Measurements from ENCODE around the gene ARL10.
A peak's percentile ranks its signal among the peaks of the same experiment; 100 is the strongest.

ARL10 gene, protein sequence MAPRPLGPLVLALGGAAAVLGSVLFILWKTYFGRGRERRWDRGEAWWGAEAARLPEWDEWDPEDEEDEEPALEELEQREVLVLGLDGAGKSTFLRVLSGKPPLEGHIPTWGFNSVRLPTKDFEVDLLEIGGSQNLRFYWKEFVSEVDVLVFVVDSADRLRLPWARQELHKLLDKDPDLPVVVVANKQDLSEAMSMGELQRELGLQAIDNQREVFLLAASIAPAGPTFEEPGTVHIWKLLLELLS

DNA sequence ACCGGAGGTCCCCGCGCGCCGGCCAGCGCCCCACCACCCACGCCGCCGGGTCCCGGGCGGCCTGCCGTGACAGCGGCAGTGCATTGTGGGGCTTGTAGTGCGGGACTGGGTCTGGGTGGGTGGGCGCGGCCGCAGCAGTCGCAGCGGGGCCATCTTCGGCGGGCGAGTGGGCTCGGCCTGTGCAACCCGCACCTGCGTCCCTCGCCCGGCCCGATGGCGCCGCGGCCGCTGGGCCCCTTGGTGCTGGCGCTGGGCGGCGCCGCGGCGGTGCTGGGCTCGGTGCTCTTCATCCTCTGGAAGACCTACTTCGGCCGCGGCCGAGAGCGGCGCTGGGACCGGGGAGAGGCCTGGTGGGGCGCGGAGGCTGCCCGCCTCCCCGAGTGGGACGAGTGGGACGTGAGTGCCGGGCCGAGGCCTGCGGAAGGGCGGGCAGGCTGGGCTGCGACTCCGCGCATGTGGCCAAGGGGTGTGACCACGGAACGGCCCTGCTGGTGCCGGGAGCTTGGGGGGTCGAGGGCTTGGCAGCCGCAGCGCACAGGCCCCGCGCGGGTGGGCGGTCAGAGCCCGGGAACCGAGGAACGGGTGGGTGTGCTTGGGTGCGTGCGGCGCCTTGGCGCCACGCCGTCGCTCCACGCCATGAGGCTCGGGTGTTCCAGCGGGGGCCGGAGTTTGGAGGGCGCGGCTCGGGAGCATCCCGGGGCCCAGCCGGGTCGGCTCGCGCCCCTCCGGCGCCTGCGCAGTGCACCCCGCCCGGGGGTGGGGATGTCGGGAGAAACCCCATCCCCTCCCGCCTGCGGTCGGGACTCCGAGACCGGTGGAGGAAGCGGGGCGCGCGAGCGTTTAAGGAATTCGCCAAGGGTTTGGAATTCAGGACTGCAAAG is at the start of gene ARL10:
TSS of gene ARL10 (plus strand) at position 137 of the 881 bp plus-strand sequence. CDS start at position 214, 77 bp downstream.
- peak; percentile 69 to 78 for DNase-seq

- no peak for DNase-seq
Measured at GRCh38 chr5:176317534-176318374, 47.5 kb upstream of the ARL10 start.

GRCh38 chr5:176319827-176320554 is 45.3 kb upstream of the ARL10 start:
- DNase-seq = no peak

DNA sequence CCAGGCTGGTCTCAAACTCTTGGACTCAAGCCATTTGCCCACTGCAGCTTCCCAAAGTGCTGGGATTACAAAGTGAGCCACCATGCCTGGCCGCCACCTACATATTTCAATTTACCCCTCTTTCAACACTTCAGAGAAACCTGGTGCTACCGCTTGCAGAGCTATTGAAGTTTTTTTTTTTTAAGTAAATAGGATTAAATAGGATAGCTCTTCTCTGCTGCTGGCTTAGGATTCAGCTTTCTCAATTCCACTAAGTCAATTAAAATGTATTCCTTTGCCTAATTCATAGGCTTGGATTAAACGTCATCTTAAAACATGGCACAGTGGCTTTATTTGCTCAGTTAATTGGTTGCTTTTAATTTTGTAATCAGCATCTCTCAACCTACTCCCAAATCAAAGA is 44.7 kb upstream of the ARL10 start:
- no peak for DNase-seq

- no peak for DNase-seq
Measured at GRCh38 chr5:176334031-176334770, 31.1 kb upstream of the ARL10 start.

GRCh38 chr5:176337913-176338312 is 27.4 kb upstream of the ARL10 start:
- no peak for DNase-seq

- DNase-seq = no peak
Measured at GRCh38 chr5:176339304-176339703, 26.0 kb upstream of the ARL10 start.

- no peak for DNase-seq
Measured at GRCh38 chr5:176341325-176342157, 23.7 kb upstream of the ARL10 start.

GRCh38 chr5:176342158-176342483 is 23.2 kb upstream of the ARL10 start:
- no peak for DNase-seq

- DNase-seq = no peak
Measured at GRCh38 chr5:176342766-176343458, 22.4 kb upstream of the ARL10 start.

DNA sequence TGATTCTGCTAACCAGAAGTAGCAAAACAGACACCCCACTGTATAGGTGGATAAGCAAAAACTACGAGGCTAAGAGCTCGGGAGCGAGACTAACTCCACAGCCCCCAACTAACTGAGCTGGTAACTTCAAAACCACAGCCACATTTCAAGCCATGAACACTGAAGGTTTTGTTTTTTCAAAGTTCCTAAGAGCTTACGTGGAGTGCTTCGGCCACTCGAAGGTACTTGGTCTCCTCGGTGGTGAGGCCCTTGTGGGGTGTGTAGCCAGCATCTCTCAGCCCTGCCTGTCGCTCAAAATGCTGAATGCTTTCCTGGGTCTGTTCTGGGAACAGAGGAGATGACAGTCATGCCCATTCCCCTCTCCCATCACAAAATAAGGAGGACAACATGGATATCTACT is 14.9 kb upstream of the ARL10 start:
- no peak for DNase-seq

DNA sequence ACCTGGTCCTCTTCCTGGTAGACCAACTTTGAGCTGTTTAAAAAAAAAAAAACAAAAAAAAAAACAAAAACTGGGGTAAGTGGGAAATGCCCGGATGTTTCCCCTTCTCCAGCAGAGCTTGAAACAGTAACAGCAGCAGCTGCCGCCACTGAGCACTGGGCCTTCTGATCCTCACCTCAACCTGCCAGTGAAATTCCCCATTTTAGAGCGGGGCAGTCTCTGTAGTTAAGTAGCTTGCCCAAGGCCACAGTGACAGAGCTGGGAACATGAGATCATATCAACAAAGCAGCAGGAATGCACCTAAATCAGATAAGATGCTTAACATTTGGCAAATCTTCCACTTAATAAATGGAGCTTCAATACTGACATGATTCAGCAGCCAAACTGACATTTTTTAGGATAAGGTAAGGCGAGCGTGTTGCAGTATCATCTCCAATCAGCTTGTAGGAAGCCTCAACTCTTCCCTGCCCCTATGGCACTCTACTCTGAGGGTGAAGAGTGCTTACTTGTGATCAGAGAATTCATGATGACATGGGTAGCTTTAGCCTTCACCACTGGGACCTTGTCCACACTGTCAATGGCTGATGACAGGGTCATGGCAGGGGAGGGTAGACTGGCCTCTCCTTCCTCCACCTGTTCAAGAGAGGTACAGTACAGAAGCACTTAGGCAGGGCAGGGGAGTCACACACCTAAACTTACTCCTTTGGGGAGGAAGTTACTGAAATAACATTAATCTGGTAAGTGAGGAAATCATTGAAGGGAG is 13.0 kb upstream of the ARL10 start:
- no peak for DNase-seq

DNA sequence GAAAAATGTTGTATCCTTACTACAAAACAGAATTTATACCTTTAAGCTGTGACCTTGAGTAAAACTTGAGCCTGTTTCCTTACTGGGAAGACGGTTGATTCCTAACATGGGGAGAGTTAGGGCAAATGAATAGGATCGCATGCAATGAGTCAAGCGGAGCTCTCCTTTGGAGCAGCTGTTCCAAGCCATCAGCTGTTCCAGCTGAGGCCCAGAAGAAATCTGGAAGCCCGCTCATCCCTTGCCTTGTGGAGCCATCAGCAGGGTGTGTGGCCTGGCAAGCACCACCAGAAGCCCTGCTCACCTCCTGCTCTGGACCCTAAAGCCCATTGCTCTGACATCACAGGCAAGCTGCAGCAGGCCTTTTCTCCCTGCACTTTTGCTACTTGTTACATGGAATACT is 11.8 kb upstream of the ARL10 start:
- DNase-seq = no peak

DNA sequence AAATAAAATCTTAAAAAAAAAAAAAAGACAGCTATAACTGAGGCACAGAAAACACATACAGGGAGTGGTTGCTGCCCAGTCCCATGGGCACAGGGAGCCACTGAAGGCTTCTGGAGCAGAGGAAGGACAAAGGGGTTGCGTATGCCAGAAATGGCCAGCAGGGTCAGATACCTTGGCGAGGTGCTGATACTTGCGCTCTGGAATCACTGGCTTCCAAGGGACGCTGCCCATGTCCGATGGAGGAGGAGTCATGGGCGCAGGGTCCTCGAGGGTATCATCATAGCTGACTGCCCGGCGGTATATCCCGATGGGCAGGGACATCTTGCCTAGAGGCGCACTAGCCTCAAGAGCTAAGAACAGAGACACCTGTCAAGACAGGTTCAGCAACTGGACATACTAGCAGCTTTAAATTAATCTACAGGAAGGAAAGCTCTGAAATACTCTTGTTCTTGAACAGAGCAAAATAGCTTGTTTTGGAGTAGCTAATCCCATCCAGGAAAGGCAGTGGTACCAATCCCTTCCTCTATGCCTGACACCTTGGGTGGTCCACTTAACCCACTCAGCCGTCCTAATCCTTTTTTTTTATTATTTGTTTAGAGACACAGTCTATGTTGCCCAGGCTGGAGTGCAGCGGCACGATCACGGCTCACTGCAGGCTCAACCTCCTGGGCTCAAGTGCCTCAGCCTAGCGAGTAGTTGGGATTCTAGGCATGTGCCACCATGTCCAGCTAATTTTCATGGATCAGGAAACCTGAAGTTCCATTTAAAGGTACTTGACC is 9.7 kb upstream of the ARL10 start:
- DNase-seq = no peak

DNA sequence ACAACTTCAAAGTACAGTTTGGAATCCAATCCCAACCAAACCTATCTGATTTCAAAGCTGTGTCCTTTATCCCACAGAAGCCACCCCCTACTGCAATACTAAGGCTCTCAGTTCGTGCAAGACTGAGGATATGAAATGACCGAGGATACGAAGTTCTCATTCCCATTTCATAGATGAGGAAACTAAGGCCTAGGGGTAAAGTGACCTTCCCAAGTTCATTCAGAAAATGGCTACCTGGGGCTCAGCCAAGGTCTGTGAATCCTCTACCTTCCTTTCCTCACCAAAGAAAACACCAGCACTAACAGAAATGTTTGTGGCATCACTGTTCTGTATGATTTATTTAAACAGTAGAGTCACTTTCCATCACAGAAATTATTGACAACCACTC is 9.1 kb upstream of the ARL10 start:
- no peak for DNase-seq

- no peak for DNase-seq
Measured at GRCh38 chr5:176359658-176360057, 5.6 kb upstream of the ARL10 start.

DNA sequence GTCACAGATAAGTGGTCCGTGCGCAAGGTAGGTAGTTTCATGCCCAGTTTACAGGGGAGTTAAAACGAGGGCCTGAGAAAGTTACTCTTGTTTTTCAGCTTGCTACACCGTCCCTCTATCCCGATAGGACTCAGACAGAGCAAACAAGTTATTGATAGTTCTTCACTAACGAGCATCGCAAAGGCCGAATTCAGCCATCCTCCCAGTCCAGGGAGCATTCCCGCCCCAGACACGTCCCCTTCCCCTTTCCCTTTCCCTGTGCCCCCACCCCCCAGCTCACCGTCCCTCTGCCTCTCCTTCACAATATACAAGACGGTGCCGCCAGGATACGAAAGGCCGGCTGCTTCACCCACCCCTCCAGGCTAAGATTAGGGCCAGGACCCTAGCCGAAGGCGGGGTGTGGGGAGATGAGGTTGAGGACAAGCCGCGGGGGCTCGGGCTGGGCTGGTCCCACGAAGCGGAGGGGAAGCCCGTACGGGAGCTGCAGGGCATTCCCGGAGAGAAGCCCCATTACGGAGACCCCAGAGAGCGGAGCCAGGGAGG is 4.3 kb upstream of the ARL10 start:
- DNase-seq = no peak

- DNase-seq = peak; percentile 95 to 96
Measured at GRCh38 chr5:176361437-176362232, 3.7 kb upstream of the ARL10 start, which contains the start of gene KIAA1191. TSS of gene KIAA1191 (minus strand) at chr5:176361764. CDS start at chr5:176359508, 2,256 bp downstream.

Measured in activated T-cell treated with anti-CD3 and anti-CD28 coated beads, Interleukin-2, amount 50 U/mL, for 48 hours (primary cell).